GM18907 (cell line): ENCODE measurements around the gene LY6G6C.

Source experiments
- ATAC-seq: cut with Tn5 transposase; IDR thresholded peaks from one replicate; pipeline ENCODE4 v1.9.1; 2021; ENCODE audit warnings: mild to moderate bottlenecking, moderate library complexity; ENCODE audit not compliant: unreplicated experiment

LY6G6C gene

GRCh38 chr6:31727717-31728671 lies 6.4 kb upstream of the LY6G6C start:
- ATAC-seq, result no peak

- ATAC-seq, result peak; percentile 44
Observed at GRCh38 chr6:31727034-31727716, 5.6 kb upstream of the LY6G6C start.

GRCh38 chr6:31725502-31726350 lies 4.2 kb upstream of the LY6G6C start:
- ATAC-seq, result no peak

- ATAC-seq, result no peak
Observed at GRCh38 chr6:31723980-31724691, 2.6 kb upstream of the LY6G6C start.

- ATAC-seq, result no peak
Observed at GRCh38 chr6:31723245-31723979, 1.9 kb upstream of the LY6G6C start, which contains the start of gene MPIG6B. TSS of gene MPIG6B (plus strand) at chr6:31723373. CDS start at chr6:31723384, 11 bp downstream.

GRCh38 chr6:31722173-31722572 lies 627 bp upstream of the LY6G6C start:
- ATAC-seq, result no peak

GRCh38 chr6:31720196-31720770 lies 1.3 kb downstream of the LY6G6C start:
- ATAC-seq, result no peak

- no peak for ATAC-seq
Observed at GRCh38 chr6:31719001-31719400, 2.5 kb downstream of the LY6G6C start.

GRCh38 chr6:31718265-31718664 lies 3.3 kb downstream of the LY6G6C start:
- ATAC-seq, result no peak

- no peak for ATAC-seq
Observed at GRCh38 chr6:31717499-31718222, 3.9 kb downstream of the LY6G6C start.

- no peak for ATAC-seq
Observed at GRCh38 chr6:31715022-31715958, 6.3 kb downstream of the LY6G6C start, which contains the start of gene LY6G6D. TSS of gene LY6G6D (plus strand) at chr6:31715348. CDS start at chr6:31715356, 8 bp downstream.

- ATAC-seq, result no peak
Observed at GRCh38 chr6:31713991-31714684, 7.4 kb downstream of the LY6G6C start.

GRCh38 chr6:31713465-31713864 lies 8.1 kb downstream of the LY6G6C start:
- ATAC-seq, result no peak

GRCh38 chr6:31712296-31712695 lies 9.2 kb downstream of the LY6G6C start:
- no peak for ATAC-seq

- ATAC-seq, result no peak
Observed at GRCh38 chr6:31711233-31711632, 10.3 kb downstream of the LY6G6C start.

GRCh38 chr6:31710523-31711219 lies 10.9 kb downstream of the LY6G6C start:
- ATAC-seq, result no peak
